ENCODE results near the gene MAST4. TPM values are rescaled to one million over a fixed set of nuclear protein-coding genes. Genes with fewer than 3 reads are reported as not detected.

Gene MAST4
- total and polyA plus RNA-seq, 2 donors (not counting 1 experiment from before 2014, with no cell fraction given): 2.5 to 57.1 TPM

- Histone ChIP-seq H3K27me3 (replicated peaks in 1 of 4; ENCODE audit: control extremely low read depth in 1 of 4, control insufficient read depth in 3 of 4, insufficient read depth in 4 of 4, low read length in 3 of 4) (no peaks in the 10 kb centered on the region), H3K4me3 (ENCODE audit: control extremely low read depth in 1 of 5, extremely low read depth in 1 of 5, insufficient read depth in 1 of 5, low read depth in 2 of 5, low read length in 4 of 5) (no peak overlapping the region), H3K27ac (ENCODE audit: low read length in 2 of 2) (no peak overlapping the region), H4K20me1 (ENCODE audit: control insufficient read depth, insufficient read depth, low read length, poor library complexity, severe bottlenecking) (no peaks in the 10 kb centered on the region), H3K4me2 (replicated peaks; ENCODE audit: low read depth, low read length, poor library complexity, severe bottlenecking) (no peak overlapping the region), H3K79me2 (ENCODE audit: control insufficient read depth, insufficient read depth, low read length) (no peaks in the 10 kb centered on the region), H3K36me3 (replicated peaks in 1 of 2; ENCODE audit: control extremely low read depth in 1 of 2, control insufficient read depth in 1 of 2, extremely low read depth in 1 of 2, insufficient read depth in 2 of 2, low read length in 1 of 2) (no peaks in the 10 kb centered on the region), H3K9ac (ENCODE audit: low read length) (no peak overlapping the region), H2AFZ (ENCODE audit: insufficient read depth, low read depth, low read length, poor library complexity, severe bottlenecking) (no peak overlapping the region), H3K9me3 (ENCODE audit: control extremely low read depth in 1 of 3, control insufficient read depth in 2 of 3, insufficient read depth in 1 of 3, low read length in 2 of 3) (no peaks in the 10 kb centered on the region), H3K4me1 (ENCODE audit: control insufficient read depth in 2 of 2, insufficient read depth in 2 of 2, low read length in 2 of 2) (no peaks in the 10 kb centered on the region)
- TF ChIP-seq, protein P1, sequence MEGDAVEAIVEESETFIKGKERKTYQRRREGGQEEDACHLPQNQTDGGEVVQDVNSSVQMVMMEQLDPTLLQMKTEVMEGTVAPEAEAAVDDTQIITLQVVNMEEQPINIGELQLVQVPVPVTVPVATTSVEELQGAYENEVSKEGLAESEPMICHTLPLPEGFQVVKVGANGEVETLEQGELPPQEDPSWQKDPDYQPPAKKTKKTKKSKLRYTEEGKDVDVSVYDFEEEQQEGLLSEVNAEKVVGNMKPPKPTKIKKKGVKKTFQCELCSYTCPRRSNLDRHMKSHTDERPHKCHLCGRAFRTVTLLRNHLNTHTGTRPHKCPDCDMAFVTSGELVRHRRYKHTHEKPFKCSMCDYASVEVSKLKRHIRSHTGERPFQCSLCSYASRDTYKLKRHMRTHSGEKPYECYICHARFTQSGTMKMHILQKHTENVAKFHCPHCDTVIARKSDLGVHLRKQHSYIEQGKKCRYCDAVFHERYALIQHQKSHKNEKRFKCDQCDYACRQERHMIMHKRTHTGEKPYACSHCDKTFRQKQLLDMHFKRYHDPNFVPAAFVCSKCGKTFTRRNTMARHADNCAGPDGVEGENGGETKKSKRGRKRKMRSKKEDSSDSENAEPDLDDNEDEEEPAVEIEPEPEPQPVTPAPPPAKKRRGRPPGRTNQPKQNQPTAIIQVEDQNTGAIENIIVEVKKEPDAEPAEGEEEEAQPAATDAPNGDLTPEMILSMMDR (IDR thresholded peaks at IDR 0.05): no peak
- no peak for TF ChIP-seq EZH2 (IDR thresholded peaks at IDR 0.05; ENCODE audit: borderline replicate concordance, insufficient read depth, low read depth, low read length, poor library complexity, severe bottlenecking)
- no peak overlapping the region for H3K27ac Mint-ChIP-seq
- ATAC-seq (ENCODE audit: low read depth) (no peak), DNase-seq (no peak)
- H3K4me3 Mint-ChIP-seq: no peak overlapping the region
- H3K9me3 Mint-ChIP-seq (ENCODE audit: insufficient read depth): no peaks in the 10 kb centered on the region
- H3K27me3 Mint-ChIP-seq: no peaks in the 10 kb centered on the region
- H3K4me1 Mint-ChIP-seq: no peaks in the 10 kb centered on the region
- POLR2A ChIA-PET: no interaction called here
- intact Hi-C loops (cut with micrococcal nuclease): no loop called here
- CTCF ChIA-PET: no interaction called here
These were observed 545.5 kb downstream of the MAST4 start for GRCh38 chr5:67141644-67142043.

- no peaks in the 10 kb centered on the region for H3K4me1 ChIP-seq (ENCODE audit: control insufficient read depth in 2 of 2, insufficient read depth in 2 of 2, low read length in 2 of 2)
- no peak for ATAC-seq (ENCODE audit: low read depth)
- CTCF ChIA-PET: interaction anchor here (0.6 to 1.0 kb wide), 4 partner anchors 13 to 963 kb away, joined by 3 to 6 read pairs (median 4); no protein-coding TSS in a partner anchor
These were observed 546.6 kb downstream of the MAST4 start for GRCh38 chr5:67142816-67143215.

More at GRCh38 chr5:67142816-67143215, 546.6 kb downstream of the MAST4 start:
- no peak overlapping the region for H3K27ac ChIP-seq (ENCODE audit: low read length in 2 of 2)
- Mint-ChIP-seq H3K4me1 (no peaks in the 10 kb centered on the region), H3K27me3 (no peaks in the 10 kb centered on the region), H3K9me3 (ENCODE audit: insufficient read depth) (no peaks in the 10 kb centered on the region), H3K27ac (no peak overlapping the region), H3K4me3 (no peak overlapping the region)
- H4K20me1 ChIP-seq (ENCODE audit: control insufficient read depth, insufficient read depth, low read length, poor library complexity, severe bottlenecking): no peaks in the 10 kb centered on the region
- H3K9me3 ChIP-seq (ENCODE audit: control extremely low read depth in 1 of 3, control insufficient read depth in 2 of 3, insufficient read depth in 1 of 3, low read length in 2 of 3): no peaks in the 10 kb centered on the region
- no peak overlapping the region for H3K4me3 ChIP-seq (ENCODE audit: control extremely low read depth in 1 of 5, extremely low read depth in 1 of 5, insufficient read depth in 1 of 5, low read depth in 2 of 5, low read length in 4 of 5)
- 96% methylated on average over 4 of the region's 8 CpGs for WGBS (ENCODE audit: insufficient coverage)
- intact Hi-C loops (cut with micrococcal nuclease): no loop called here
- no peak overlapping the region for H3K9ac ChIP-seq (ENCODE audit: low read length)
- DNase-seq: no peak
- H3K27me3 ChIP-seq (replicated peaks in 1 of 4; ENCODE audit: control extremely low read depth in 1 of 4, control insufficient read depth in 3 of 4, insufficient read depth in 4 of 4, low read length in 3 of 4): no peaks in the 10 kb centered on the region
- TF ChIP-seq EZH2 (IDR thresholded peaks at IDR 0.05; ENCODE audit: borderline replicate concordance, insufficient read depth, low read depth, low read length, poor library complexity, severe bottlenecking): no peak
- TF ChIP-seq, protein P1 (IDR thresholded peaks at IDR 0.05): no peak
- no peak overlapping the region for H2AFZ ChIP-seq (ENCODE audit: insufficient read depth, low read depth, low read length, poor library complexity, severe bottlenecking)
- H3K79me2 ChIP-seq (ENCODE audit: control insufficient read depth, insufficient read depth, low read length): no peaks in the 10 kb centered on the region
- no peak overlapping the region for H3K4me2 ChIP-seq (replicated peaks; ENCODE audit: low read depth, low read length, poor library complexity, severe bottlenecking)
- H3K36me3 ChIP-seq (replicated peaks in 1 of 2; ENCODE audit: control extremely low read depth in 1 of 2, control insufficient read depth in 1 of 2, extremely low read depth in 1 of 2, insufficient read depth in 2 of 2, low read length in 1 of 2): no peaks in the 10 kb centered on the region
- POLR2A ChIA-PET: interaction anchor here (0.7 kb wide), 1 partner anchor 1110 kb away, joined by 4 read pairs; no protein-coding TSS in a partner anchor

Data from B cell (primary cell).